Testis (tissue), 2 donors: ENCODE results near the gene MRPS14.

Experiments
- POLR2A ChIP-seq: fragments of 450-650 bp; IDR thresholded peaks from one replicate; pipeline ENCODE4 v1.6.1; 2017; ENCODE audit warnings: antibody characterized with exemption, mild to moderate bottlenecking, moderate library complexity
- TF ChIP-seq, protein P1 (sequence below), 3 experiments: fragments of 450-650 bp in 2 of 3; fragments of 200-600 bp in 1 of 3; sonication (generic) in 1 of 3; IDR thresholded peaks; one replicate each; pipeline ENCODE4 v1.5.1; 2016 to 2019; ENCODE audit warnings: antibody characterized with exemption in 3 of 3, mild to moderate bottlenecking in 2 of 3, moderate library complexity in 1 of 3

DNA sequence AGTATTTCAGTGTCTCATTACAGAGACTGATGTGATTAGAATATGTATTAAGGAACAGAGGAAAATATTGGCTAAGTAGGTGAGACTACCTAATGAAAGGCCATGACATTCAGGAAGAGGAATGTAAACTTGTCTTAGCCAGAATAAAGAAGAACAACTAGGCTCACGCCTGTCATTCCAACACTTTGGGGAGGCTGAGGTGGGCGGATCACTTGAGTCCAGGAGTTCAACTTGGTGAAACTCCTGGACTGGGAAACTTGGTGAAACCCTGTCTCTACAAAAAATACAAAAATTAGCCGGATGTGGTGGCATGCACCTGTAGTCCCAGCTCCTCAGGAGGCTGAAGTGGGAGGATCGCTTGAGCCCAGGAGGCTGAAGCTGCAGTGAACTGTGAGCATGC is 38.3 kb downstream of the MRPS14 start:
- TF ChIP-seq, protein P1, sequence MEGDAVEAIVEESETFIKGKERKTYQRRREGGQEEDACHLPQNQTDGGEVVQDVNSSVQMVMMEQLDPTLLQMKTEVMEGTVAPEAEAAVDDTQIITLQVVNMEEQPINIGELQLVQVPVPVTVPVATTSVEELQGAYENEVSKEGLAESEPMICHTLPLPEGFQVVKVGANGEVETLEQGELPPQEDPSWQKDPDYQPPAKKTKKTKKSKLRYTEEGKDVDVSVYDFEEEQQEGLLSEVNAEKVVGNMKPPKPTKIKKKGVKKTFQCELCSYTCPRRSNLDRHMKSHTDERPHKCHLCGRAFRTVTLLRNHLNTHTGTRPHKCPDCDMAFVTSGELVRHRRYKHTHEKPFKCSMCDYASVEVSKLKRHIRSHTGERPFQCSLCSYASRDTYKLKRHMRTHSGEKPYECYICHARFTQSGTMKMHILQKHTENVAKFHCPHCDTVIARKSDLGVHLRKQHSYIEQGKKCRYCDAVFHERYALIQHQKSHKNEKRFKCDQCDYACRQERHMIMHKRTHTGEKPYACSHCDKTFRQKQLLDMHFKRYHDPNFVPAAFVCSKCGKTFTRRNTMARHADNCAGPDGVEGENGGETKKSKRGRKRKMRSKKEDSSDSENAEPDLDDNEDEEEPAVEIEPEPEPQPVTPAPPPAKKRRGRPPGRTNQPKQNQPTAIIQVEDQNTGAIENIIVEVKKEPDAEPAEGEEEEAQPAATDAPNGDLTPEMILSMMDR (IDR thresholded peaks at IDR 0.05) = no peak
- no peak for TF ChIP-seq POLR2A
